ENCODE data around the gene PIH1D1.
A peak's percentile ranks its signal among the peaks of the same experiment; 100 is the strongest.
"Not testable (repeated sequence)": the region's sequence is repeated elsewhere in the genome, so short reads cannot be mapped to it uniquely, and the experiment has no call there.

PIH1D1 gene

DNA sequence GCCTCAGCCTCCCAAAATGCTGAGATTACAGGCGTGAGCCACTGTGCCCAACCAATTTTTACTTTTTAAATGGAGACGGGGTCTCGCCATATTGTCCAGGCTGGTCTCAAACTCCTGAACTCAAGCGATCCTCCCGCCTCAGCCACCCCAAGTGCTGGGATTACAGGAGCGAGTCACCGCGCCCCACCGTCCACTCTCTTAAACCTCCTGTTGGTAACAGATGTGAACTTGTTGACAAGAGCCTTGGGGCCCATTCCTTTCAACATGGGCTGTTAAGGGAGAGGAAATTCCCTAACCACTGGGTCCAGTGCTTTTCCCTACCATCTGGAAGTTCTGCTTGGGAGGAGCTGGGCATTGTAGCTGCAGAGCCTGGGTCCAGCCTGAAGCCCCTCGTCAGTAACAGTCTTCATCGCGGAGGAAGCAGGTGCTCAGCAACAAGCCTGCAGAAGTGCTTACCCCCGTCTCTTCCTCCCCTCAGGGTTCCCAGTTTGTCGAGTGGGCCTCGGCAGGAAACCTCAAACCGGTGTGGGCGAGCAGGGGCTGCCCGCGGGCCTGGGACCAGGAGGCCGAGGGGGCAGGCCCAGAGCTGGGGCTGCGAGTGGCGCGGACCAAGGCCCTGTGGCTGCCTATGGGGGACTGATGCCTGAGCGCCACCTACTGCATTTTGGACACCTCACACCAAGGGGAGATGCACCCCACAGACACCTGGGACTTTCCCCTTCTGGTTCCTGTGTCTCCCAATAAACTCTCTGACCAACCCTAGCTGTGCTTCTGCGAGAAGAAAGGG lies 18.4 kb upstream of the PIH1D1 start:
- no peak for TF ChIP-seq TAF1 (IDR thresholded peaks at IDR 0.05; ENCODE audit: low read depth, low read length)
- peak; percentile 79; the same call in 1 of the 2 replicates for TF ChIP-seq POU2F2 (IDR thresholded peaks at IDR 0.05; ENCODE audit: low read depth, low read length)
- TF ChIP-seq PAX5 (IDR thresholded peaks at IDR 0.05; ENCODE audit: insufficient read depth, low read length, severe bottlenecking): no peak
- no peak for TF ChIP-seq POLR2A (IDR thresholded peaks at IDR 0.05; ENCODE audit: low read depth, low read length)
- TF ChIP-seq POLR2AphosphoS5 (IDR thresholded peaks at IDR 0.05; ENCODE audit: low read depth, low read length): no peak
- peak; percentile 16; the same call in 1 of the 2 replicates for TF ChIP-seq SPI1 (IDR thresholded peaks at IDR 0.05; ENCODE audit: low read depth, low read length)
- FAIRE-seq: peak; percentile 96
- no peak for DNase-seq (ENCODE audit: insufficient read length, low spot score)

GRCh38 chr19:49468746-49469447 lies 17.3 kb upstream of the PIH1D1 start:
- TF ChIP-seq PAX5 (IDR thresholded peaks at IDR 0.05; ENCODE audit: insufficient read depth, low read length, severe bottlenecking) (no peak), POU2F2 (IDR thresholded peaks at IDR 0.05; ENCODE audit: low read depth, low read length) (0 out of 2 replicates have a peak, but pooled peaks have one; percentile 10), SPI1 (IDR thresholded peaks at IDR 0.05; ENCODE audit: low read depth, low read length) (peak; percentile 61), POLR2A (IDR thresholded peaks at IDR 0.05; ENCODE audit: low read depth, low read length) (no peak)
- DNase-seq (ENCODE audit: insufficient read length, low spot score) (peak; percentile 77), FAIRE-seq (peak; percentile 89)

GRCh38 chr19:49468199-49468598 lies 16.6 kb upstream of the PIH1D1 start:
- no peak for FAIRE-seq
- TF ChIP-seq TAF1 (IDR thresholded peaks at IDR 0.05; ENCODE audit: low read depth, low read length) (no peak), POLR2A (IDR thresholded peaks at IDR 0.05; ENCODE audit: low read depth, low read length) (no peak), PAX5 (IDR thresholded peaks at IDR 0.05; ENCODE audit: insufficient read depth, low read length, severe bottlenecking) (no peak), SPI1 (IDR thresholded peaks at IDR 0.05; ENCODE audit: low read depth, low read length) (no peak), POLR2AphosphoS5 (IDR thresholded peaks at IDR 0.05; ENCODE audit: low read depth, low read length) (no peak), POU2F2 (IDR thresholded peaks at IDR 0.05; ENCODE audit: low read depth, low read length) (no peak)

DNA sequence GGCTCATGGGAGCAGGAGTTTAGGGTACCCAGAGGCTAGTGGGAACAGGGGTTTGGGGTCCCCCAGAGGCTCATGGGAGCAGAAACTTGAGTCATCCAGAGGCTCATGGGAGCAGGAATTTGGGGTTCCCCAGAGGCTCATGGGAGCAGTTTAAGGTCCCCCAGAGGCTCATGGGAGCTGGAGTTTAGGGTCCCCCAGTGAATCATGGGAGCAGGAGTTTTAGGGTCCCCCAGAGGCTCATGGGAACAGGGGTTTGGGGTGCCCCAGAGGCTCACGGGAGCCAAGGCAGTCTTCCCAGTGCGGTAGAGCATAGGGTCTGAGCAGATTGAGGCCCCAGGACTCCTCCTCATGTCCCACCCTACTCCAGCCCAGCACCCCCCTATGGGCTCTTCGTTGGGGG lies 13.8 kb upstream of the PIH1D1 start:
- TF ChIP-seq POLR2AphosphoS5 (IDR thresholded peaks at IDR 0.05; ENCODE audit: low read depth, low read length) (no peak), POU2F2 (IDR thresholded peaks at IDR 0.05; ENCODE audit: low read depth, low read length) (no peak), SPI1 (IDR thresholded peaks at IDR 0.05; ENCODE audit: low read depth, low read length) (no peak), PAX5 (IDR thresholded peaks at IDR 0.05; ENCODE audit: insufficient read depth, low read length, severe bottlenecking) (no peak), TAF1 (IDR thresholded peaks at IDR 0.05; ENCODE audit: low read depth, low read length) (no peak), POLR2A (IDR thresholded peaks at IDR 0.05; ENCODE audit: low read depth, low read length) (no peak)
- FAIRE-seq: no peak
- DNase-seq (ENCODE audit: insufficient read length, low spot score): no peak

More at GRCh38 chr19:49468199-49468598, 16.6 kb upstream of the PIH1D1 start:
- DNase-seq (ENCODE audit: insufficient read length, low spot score): no peak

DNA sequence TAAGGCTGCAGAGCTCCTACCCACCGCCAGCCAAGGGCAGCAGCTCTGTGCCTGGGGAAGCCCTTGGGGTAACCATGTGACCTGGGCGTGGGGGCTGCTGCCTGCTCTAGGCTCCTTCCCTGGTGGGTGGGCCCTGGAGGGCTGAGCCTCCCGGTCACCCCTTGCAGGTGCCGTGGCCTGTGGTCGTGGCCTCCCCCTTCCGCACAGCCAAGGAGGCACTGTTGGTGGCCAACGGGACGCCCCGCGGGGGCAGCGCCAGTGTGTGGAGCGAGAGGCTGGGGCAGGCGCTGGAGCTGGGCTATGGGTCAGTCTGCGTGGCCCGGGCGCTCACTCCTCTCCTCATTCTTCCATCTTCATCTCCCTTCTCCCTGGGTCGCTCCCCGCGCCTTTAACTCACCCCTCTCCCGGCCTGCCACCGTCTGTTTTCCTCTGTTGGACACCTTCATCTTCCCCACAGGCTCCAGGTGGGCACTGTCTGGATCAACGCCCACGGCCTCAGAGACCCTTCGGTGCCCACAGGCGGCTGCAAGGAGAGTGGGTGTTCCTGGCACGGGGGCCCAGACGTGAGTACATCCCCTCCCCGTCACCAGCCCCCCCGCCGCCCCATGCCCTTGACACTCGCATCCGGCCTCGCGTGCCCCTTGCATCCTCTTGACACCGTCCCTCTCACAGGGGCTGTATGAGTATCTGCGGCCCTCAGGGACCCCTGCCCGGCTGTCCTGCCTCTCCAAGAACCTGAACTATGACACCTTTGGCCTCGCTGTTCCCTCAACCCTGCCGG lies 12.5 kb upstream of the PIH1D1 start:
- DNase-seq (ENCODE audit: insufficient read length, low spot score): no peak
- FAIRE-seq: no peak
- TF ChIP-seq TAF1 (IDR thresholded peaks at IDR 0.05; ENCODE audit: low read depth, low read length) (no peak), POLR2A (IDR thresholded peaks at IDR 0.05; ENCODE audit: low read depth, low read length) (no peak), PAX5 (IDR thresholded peaks at IDR 0.05; ENCODE audit: insufficient read depth, low read length, severe bottlenecking) (no peak), SPI1 (IDR thresholded peaks at IDR 0.05; ENCODE audit: low read depth, low read length) (no peak)

DNA sequence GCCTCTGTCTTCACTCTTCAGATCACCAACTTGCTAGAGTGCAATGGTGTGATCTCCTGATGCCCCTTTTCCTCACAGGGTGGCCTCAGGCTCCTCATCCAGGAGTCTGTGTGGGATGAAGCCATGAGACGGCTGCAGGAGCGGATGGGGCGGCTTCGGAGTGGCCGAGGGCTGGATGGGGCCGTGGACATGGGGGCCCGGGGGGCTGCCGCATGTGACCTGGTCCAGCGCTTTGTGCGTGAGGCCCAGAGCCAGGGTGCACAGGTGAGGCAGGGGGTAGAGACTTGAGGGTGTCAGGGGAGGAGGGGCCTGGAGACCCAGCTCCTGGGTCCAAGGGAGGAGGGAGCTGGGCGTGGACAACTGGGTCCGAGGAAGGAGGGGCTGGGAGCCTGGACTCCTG lies 10.9 kb upstream of the PIH1D1 start:
- FAIRE-seq: no peak
- DNase-seq (ENCODE audit: insufficient read length, low spot score): no peak
- TF ChIP-seq POLR2A (IDR thresholded peaks at IDR 0.05; ENCODE audit: low read depth, low read length) (no peak), POLR2AphosphoS5 (IDR thresholded peaks at IDR 0.05; ENCODE audit: low read depth, low read length) (no peak), POU2F2 (IDR thresholded peaks at IDR 0.05; ENCODE audit: low read depth, low read length) (no peak), PAX5 (IDR thresholded peaks at IDR 0.05; ENCODE audit: insufficient read depth, low read length, severe bottlenecking) (no peak), SPI1 (IDR thresholded peaks at IDR 0.05; ENCODE audit: low read depth, low read length) (no peak)

DNA sequence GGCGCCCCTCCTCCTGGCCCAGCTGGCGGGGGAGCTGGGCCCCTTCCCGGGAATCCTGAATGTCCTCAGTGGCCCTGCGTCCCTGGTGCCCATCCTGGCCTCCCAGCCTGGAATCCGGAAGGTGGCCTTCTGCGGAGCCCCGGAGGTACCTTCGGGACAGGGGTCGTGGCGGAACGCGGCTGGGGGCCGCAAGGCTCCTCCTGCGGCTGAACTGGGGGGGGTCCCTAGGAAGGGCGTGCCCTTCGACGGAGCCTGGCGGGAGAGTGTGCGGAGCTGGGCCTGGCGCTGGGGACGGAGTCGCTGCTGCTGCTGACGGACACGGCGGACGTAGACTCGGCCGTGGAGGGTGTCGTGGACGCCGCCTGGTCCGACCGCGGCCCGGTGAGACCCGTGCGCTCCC lies 10.0 kb upstream of the PIH1D1 start:
- FAIRE-seq (no peak), DNase-seq (ENCODE audit: insufficient read length, low spot score) (no peak)
- no peak for TF ChIP-seq TAF1 (IDR thresholded peaks at IDR 0.05; ENCODE audit: low read depth, low read length)
- TF ChIP-seq SPI1 (IDR thresholded peaks at IDR 0.05; ENCODE audit: low read depth, low read length): no peak
- no peak for TF ChIP-seq POLR2A (IDR thresholded peaks at IDR 0.05; ENCODE audit: low read depth, low read length)
- TF ChIP-seq POLR2AphosphoS5 (IDR thresholded peaks at IDR 0.05; ENCODE audit: low read depth, low read length): no peak
- no peak for TF ChIP-seq PAX5 (IDR thresholded peaks at IDR 0.05; ENCODE audit: insufficient read depth, low read length, severe bottlenecking)
- TF ChIP-seq POU2F2 (IDR thresholded peaks at IDR 0.05; ENCODE audit: low read depth, low read length): no peak

GRCh38 chr19:49461130-49461529 lies 9.5 kb upstream of the PIH1D1 start:
- FAIRE-seq; DNase-seq (ENCODE audit: insufficient read length, low spot score): not testable (repeated sequence)

DNA sequence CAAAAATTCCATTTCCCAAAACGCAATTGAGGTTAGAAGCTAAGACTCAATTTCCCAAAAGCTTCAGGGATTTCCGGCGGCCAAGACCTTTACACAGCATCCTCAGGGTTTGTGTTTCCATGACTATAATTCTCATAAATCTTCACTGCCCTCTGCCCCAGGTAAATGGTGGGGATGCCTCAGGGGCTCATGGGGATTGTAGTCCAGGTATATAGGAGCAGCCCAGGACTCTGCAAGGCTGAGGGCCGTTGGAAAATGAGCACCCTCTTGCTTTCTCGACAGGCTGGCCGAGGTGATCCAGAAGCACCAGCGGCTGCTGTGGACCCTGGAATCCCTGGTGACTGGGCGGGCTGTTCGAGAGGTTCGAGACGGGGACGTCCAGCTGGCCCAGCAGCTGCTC lies 7.8 kb upstream of the PIH1D1 start:
- FAIRE-seq (no peak), DNase-seq (ENCODE audit: insufficient read length, low spot score) (no peak)

More for the DNA sequence above, 7.8 kb upstream of the PIH1D1 start:
- TF ChIP-seq TAF1 (IDR thresholded peaks at IDR 0.05; ENCODE audit: low read depth, low read length): no peak
- TF ChIP-seq POU2F2 (IDR thresholded peaks at IDR 0.05; ENCODE audit: low read depth, low read length): no peak
